CD4-positive, alpha-beta T cell (primary cell): ENCODE results near the gene RB1. TPM values are rescaled to one million over a fixed set of nuclear protein-coding genes. Genes with fewer than 3 reads are reported as not detected.

Source experiments
- ATAC-seq: fragments of 200-7000 bp; cut with Tn5 transposase; one replicate; pipeline ENCODE4 v1.10.0; 2022; ENCODE audit warnings: mild to moderate bottlenecking; ENCODE audit not compliant: poor library complexity
- CTCF ChIA-PET: fragments of 350-600 bp; sonication (Branson Sonifier 250); formaldehyde crosslinking; loops from one replicate; lab custom pipeline; 2021; ENCODE audit warnings: antibody characterized with exemption, inconsistent platforms; lab: Charles Lee
- POLR2A ChIA-PET: fragments of 350-600 bp; sonication (Branson Sonifier 250); formaldehyde crosslinking; loops from one replicate; lab custom pipeline; 2021; ENCODE audit warnings: antibody characterized with exemption, inconsistent platforms; lab: Charles Lee
- DNase-seq, 14 experiments: peaks; one replicate each; pipeline ENCODE4 v3.0.0-alpha.2; 2013 to 2020; ENCODE audit warnings: mixed read lengths in 2 of 14
- H3K27ac ChIP-seq, 2 donors: one replicate each; pipeline versions ENCODE4 v1.5.1 to v1.7.0; 2013; ENCODE audit warnings: low read length in 2 of 2, low read depth in 1 of 2, mild to moderate bottlenecking in 1 of 2
- H3K27me3 ChIP-seq, 2 experiments: 1 replicate in 1 of 2; 2 replicates in 1 of 2; pipeline versions ENCODE4 v1.6.1 to v1.7.0; 2013; ENCODE audit warnings: low read length in 2 of 2, control low read depth in 1 of 2, mild to moderate bottlenecking in 1 of 2, moderate library complexity in 1 of 2; ENCODE audit not compliant: insufficient read depth in 2 of 2, control insufficient read depth in 1 of 2
- H3K36me3 ChIP-seq: one replicate; pipeline ENCODE4 v1.6.1; 2013; ENCODE audit warnings: low read length, control low read depth; ENCODE audit not compliant: insufficient read depth
- H3K4me1 ChIP-seq: one replicate; pipeline ENCODE4 v1.6.1; 2013; ENCODE audit warnings: low read length, control low read depth; ENCODE audit not compliant: insufficient read depth
- H3K4me3 ChIP-seq: one replicate; pipeline ENCODE4 v1.5.1; 2013; ENCODE audit warnings: mild to moderate bottlenecking, low read length, moderate library complexity
- H3K9me3 ChIP-seq, 2 experiments: 1 replicate in 1 of 2; 2 replicates in 1 of 2; pipeline versions ENCODE4 v1.6.1 to v1.7.0; 2013; ENCODE audit warnings: low read length in 2 of 2, mild to moderate bottlenecking in 2 of 2, control low read depth in 1 of 2, moderate library complexity in 1 of 2; ENCODE audit not compliant: control insufficient read depth in 1 of 2, insufficient read depth in 1 of 2
- H3K27ac Mint-ChIP-seq: one replicate; pipeline ENCODE4 v1.8.0; 2020; ENCODE audit warnings: mixed read lengths
- H3K27me3 Mint-ChIP-seq: one replicate; pipeline ENCODE4 v1.8.0; 2021; ENCODE audit warnings: mixed read lengths
- H3K36me3 Mint-ChIP-seq: one replicate; pipeline ENCODE4 v1.8.0; 2021; ENCODE audit warnings: low read depth, mixed read lengths
- H3K4me1 Mint-ChIP-seq: one replicate; pipeline ENCODE4 v1.8.0; 2021; ENCODE audit warnings: low read depth, mixed read lengths
- H3K4me3 Mint-ChIP-seq: one replicate; pipeline ENCODE4 v1.8.0; 2020; ENCODE audit warnings: mild to moderate bottlenecking, mixed read lengths
- H3K9me3 Mint-ChIP-seq: one replicate; pipeline ENCODE4 v1.8.0; 2020; ENCODE audit warnings: mixed read lengths
- intact Hi-C, 2 experiments: fragments of 100-400 bp; cut with DNase I in 1 of 2; cut with micrococcal nuclease in 1 of 2; formaldehyde crosslinking; loops; one replicate each; pipeline versions ENCODE4 v1.15.1 to v1.9.0; 2023 to 2025; cut with DNase I, micrococcal nuclease
- total RNA-seq, 174 experiments: library from RNA in 2 of 174; stranded (reverse) in 2 of 174; gene quantifications; one replicate each; pipeline ENCODE4 v1.2.3 and lab custom pipeline; 2021 to 2026
- TF ChIP-seq, protein P1 (sequence below): fragments of 200-600 bp; IDR thresholded peaks from one replicate; pipeline ENCODE4 v1.8.0; 2022; ENCODE audit warnings: antibody characterized with exemption, mild to moderate bottlenecking

Gene RB1
- total RNA-seq, 2 experiments from 2014 or later: 14.9 to 18.4 TPM

DNA sequence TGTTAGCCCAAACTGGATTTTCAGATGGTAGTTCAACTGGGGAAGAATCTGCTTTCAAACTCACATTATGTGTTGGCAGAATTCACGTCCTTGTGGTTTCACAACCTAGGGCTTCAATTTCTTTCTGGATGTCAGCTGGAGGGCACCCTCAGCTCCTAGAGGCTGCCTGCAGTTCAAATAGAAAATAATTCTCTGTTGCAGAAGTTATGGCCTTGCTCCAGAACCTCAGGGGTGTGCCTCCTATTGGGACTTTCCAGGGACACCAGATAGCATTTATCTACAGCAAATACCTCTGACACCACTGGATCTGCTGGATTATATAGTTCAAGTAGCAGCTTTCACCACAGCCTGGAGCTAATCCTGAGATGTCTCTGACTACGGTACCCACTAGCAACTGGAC is 11.8 kb upstream of the RB1 start:
- Histone ChIP-seq H3K4me3 (no peak overlapping the region), H3K4me1 (no peaks in the 10 kb centered on the region), H3K9me3 (no peaks in the 10 kb centered on the region), H3K27ac (no peak overlapping the region), H3K27me3 (no peaks in the 10 kb centered on the region), H3K36me3 (no peaks in the 10 kb centered on the region)
- ATAC-seq: no peak
- H3K27ac Mint-ChIP-seq: no peak overlapping the region
- CTCF ChIA-PET: no interaction called here
- H3K4me3 Mint-ChIP-seq: no peak overlapping the region
- H3K36me3 Mint-ChIP-seq: no peaks in the 10 kb centered on the region
- peaks cover 20% of the 10 kb centered on the region for H3K27me3 Mint-ChIP-seq
- H3K9me3 Mint-ChIP-seq: no peaks in the 10 kb centered on the region
- DNase-seq: no peak
- POLR2A ChIA-PET: no interaction called here
- H3K4me1 Mint-ChIP-seq: no peaks in the 10 kb centered on the region
- TF ChIP-seq, protein P1, sequence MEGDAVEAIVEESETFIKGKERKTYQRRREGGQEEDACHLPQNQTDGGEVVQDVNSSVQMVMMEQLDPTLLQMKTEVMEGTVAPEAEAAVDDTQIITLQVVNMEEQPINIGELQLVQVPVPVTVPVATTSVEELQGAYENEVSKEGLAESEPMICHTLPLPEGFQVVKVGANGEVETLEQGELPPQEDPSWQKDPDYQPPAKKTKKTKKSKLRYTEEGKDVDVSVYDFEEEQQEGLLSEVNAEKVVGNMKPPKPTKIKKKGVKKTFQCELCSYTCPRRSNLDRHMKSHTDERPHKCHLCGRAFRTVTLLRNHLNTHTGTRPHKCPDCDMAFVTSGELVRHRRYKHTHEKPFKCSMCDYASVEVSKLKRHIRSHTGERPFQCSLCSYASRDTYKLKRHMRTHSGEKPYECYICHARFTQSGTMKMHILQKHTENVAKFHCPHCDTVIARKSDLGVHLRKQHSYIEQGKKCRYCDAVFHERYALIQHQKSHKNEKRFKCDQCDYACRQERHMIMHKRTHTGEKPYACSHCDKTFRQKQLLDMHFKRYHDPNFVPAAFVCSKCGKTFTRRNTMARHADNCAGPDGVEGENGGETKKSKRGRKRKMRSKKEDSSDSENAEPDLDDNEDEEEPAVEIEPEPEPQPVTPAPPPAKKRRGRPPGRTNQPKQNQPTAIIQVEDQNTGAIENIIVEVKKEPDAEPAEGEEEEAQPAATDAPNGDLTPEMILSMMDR: no peak
- intact Hi-C loops: no loop called here

DNA sequence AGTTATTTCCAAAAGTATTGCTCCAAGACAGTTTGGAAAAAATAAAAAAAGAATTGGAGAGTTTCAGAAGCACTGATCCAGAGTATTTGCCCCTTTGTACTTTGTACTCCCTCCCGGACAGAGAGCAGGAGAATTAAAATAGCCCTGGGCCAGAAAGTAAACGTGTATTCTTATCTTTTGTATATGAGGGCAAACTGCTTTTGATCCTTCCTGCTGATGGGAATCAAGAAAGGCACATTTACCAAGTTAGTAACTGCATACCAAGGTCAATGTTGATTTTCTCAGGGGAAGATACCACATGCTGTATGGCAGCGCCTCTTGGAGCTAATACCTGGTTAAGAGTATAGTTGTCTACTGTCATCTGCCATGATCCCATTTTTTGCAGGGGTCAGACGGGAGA is 10.9 kb upstream of the RB1 start:
- DNase-seq (no peak), ATAC-seq (no peak)
- no peak overlapping the region for H3K27ac Mint-ChIP-seq
- Histone ChIP-seq H3K36me3 (no peaks in the 10 kb centered on the region), H3K27ac (no peak overlapping the region), H3K4me3 (no peak overlapping the region), H3K4me1 (no peaks in the 10 kb centered on the region), H3K9me3 (no peaks in the 10 kb centered on the region), H3K27me3 (no peaks in the 10 kb centered on the region)
- no peaks in the 10 kb centered on the region for H3K9me3 Mint-ChIP-seq
- H3K27me3 Mint-ChIP-seq: peaks cover 20% of the 10 kb centered on the region
- POLR2A ChIA-PET: no interaction called here
- TF ChIP-seq, protein P1: no peak
- no peaks in the 10 kb centered on the region for H3K36me3 Mint-ChIP-seq
- no peak overlapping the region for H3K4me3 Mint-ChIP-seq
- intact Hi-C loops: no loop called here
- CTCF ChIA-PET: no interaction called here
- H3K4me1 Mint-ChIP-seq: no peaks in the 10 kb centered on the region

DNA sequence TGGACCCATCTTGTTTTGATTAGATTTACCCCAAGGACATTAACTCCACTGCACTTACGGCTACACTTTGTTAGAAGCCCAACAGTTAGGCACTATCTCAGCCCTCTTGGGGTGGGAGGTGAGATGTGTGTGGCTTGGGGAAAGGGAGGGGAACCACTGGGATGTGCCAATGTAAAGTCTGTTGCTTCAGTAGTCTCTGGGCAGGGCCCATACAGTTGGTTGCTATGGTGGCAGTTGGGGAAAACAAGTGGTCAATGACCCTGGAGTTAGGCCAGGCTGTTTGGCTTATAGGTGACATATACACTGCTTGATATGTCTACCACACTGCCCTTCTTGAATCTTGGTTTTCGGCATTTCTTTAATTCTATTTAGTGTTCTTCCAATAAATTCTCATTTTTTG is 8.9 kb upstream of the RB1 start:
- Histone ChIP-seq H3K27ac (no peak overlapping the region), H3K9me3 (no peaks in the 10 kb centered on the region), H3K36me3 (no peaks in the 10 kb centered on the region), H3K4me3 (no peak overlapping the region), H3K27me3 (no peaks in the 10 kb centered on the region), H3K4me1 (no peaks in the 10 kb centered on the region)
- peaks cover 12% of the 10 kb centered on the region for H3K27me3 Mint-ChIP-seq
- ChIA-PET CTCF (no interaction called here), POLR2A (no interaction called here)
- no peak overlapping the region for H3K4me3 Mint-ChIP-seq
- no peaks in the 10 kb centered on the region for H3K36me3 Mint-ChIP-seq
- H3K27ac Mint-ChIP-seq: no peak overlapping the region
- DNase-seq (no peak), ATAC-seq (no peak)
- intact Hi-C loops: no loop called here
- H3K4me1 Mint-ChIP-seq: no peaks in the 10 kb centered on the region
- TF ChIP-seq, protein P1: no peak
- H3K9me3 Mint-ChIP-seq: no peaks in the 10 kb centered on the region
